ENCODE results near the gene VSTM5. TPM values are rescaled to one million over a fixed set of nuclear protein-coding genes. Genes with fewer than 3 reads are reported as not detected.
A peak's percentile ranks its signal among the peaks of the same experiment; 100 is the strongest.

The VSTM5 gene
- polyA plus RNA-seq, 3 donors = not detected

- Histone ChIP-seq H3K27me3 (ENCODE audit: control insufficient read depth in 2 of 2, insufficient read depth in 2 of 2, low read length in 2 of 2) (peaks cover 0 to 4% of the 10 kb centered on the region in 2 donors), H3K4me1 (ENCODE audit: control insufficient read depth in 1 of 2, insufficient read depth in 2 of 2, low read length in 2 of 2) (no peaks in the 10 kb centered on the region), H3K9me3 (replicated peaks in 1 of 2; ENCODE audit: control insufficient read depth in 1 of 2, insufficient read depth in 1 of 2, low read length in 2 of 2) (no peaks in the 10 kb centered on the region), H4K20me1 (ENCODE audit: insufficient read depth, low read length) (no peaks in the 10 kb centered on the region), H3K4me3 (replicated peaks in 1 of 3; ENCODE audit: low read depth in 2 of 3, low read length in 3 of 3) (no peak overlapping the region), H2AFZ (ENCODE audit: insufficient read depth, low read depth, low read length, poor library complexity, severe bottlenecking) (no peak overlapping the region), H3K79me2 (ENCODE audit: insufficient read depth, low read length) (no peaks in the 10 kb centered on the region), H3K9ac (ENCODE audit: insufficient read depth, low read length, poor library complexity, severe bottlenecking) (no peak overlapping the region), H3K27ac (ENCODE audit: low read depth in 1 of 2, low read length in 2 of 2) (no peak overlapping the region), H3K36me3 (replicated peaks in 1 of 2; ENCODE audit: control insufficient read depth in 1 of 2, insufficient read depth in 2 of 2, low read length in 2 of 2) (no peaks in the 10 kb centered on the region), H3K4me2 (replicated peaks; ENCODE audit: extremely low read depth, low read length, poor library complexity, severe bottlenecking) (no peak overlapping the region)
- H3K4me3 Mint-ChIP-seq = no peak overlapping the region
- WGBS (ENCODE audit: insufficient coverage) = 64% methylated on average over 4 of the region's 7 CpGs
- H3K36me3 Mint-ChIP-seq = no peaks in the 10 kb centered on the region
- H3K27me3 Mint-ChIP-seq (ENCODE audit: low read depth in 3 of 3) = peaks cover 8 to 11% (median 8%) of the 10 kb centered on the region in 3 donors
- no peak for TF ChIP-seq CTCF (IDR thresholded peaks at IDR 0.05)
- no peak for DNase-seq
- H3K27ac Mint-ChIP-seq = peak overlapping the region in 1 of 7 donors; percentile 47
- intact Hi-C loops (cut with micrococcal nuclease) = no loop called here
- peaks cover under 1% of the 10 kb centered on the region for H3K4me1 Mint-ChIP-seq
- H3K9me3 Mint-ChIP-seq = peaks cover 0 to 3% (median 0%) of the 10 kb centered on the region in 7 donors
Measured at GRCh38 chr11:93844568-93844967, 5.8 kb downstream of the VSTM5 start.

- intact Hi-C loops (cut with micrococcal nuclease) = no loop called here
- H3K27ac Mint-ChIP-seq = no peak overlapping the region
- H3K4me3 Mint-ChIP-seq = no peak overlapping the region
- 95% methylated on average over 4 of the region's 5 CpGs for WGBS (ENCODE audit: insufficient coverage)
- H3K27ac ChIP-seq (ENCODE audit: low read depth in 1 of 2, low read length in 2 of 2) = no peak overlapping the region
- no peaks in the 10 kb centered on the region for H3K36me3 ChIP-seq (replicated peaks in 1 of 2; ENCODE audit: control insufficient read depth in 1 of 2, insufficient read depth in 2 of 2, low read length in 2 of 2)
- no peak for DNase-seq
- H3K4me1 Mint-ChIP-seq = no peaks in the 10 kb centered on the region
- TF ChIP-seq CTCF (IDR thresholded peaks at IDR 0.05) = no peak
- no peaks in the 10 kb centered on the region for H3K79me2 ChIP-seq (ENCODE audit: insufficient read depth, low read length)
- H3K27me3 Mint-ChIP-seq (ENCODE audit: low read depth in 3 of 3) = peaks cover 2 to 6% (median 5%) of the 10 kb centered on the region in 3 donors
- H3K9me3 Mint-ChIP-seq = peaks cover 0 to 2% (median 0%) of the 10 kb centered on the region in 7 donors
- H4K20me1 ChIP-seq (ENCODE audit: insufficient read depth, low read length) = no peaks in the 10 kb centered on the region
- no peak overlapping the region for H2AFZ ChIP-seq (ENCODE audit: insufficient read depth, low read depth, low read length, poor library complexity, severe bottlenecking)
- H3K4me3 ChIP-seq (replicated peaks in 1 of 3; ENCODE audit: low read depth in 2 of 3, low read length in 3 of 3) = no peak overlapping the region
- no peak overlapping the region for H3K4me2 ChIP-seq (replicated peaks; ENCODE audit: extremely low read depth, low read length, poor library complexity, severe bottlenecking)
- H3K4me1 ChIP-seq (ENCODE audit: control insufficient read depth in 1 of 2, insufficient read depth in 2 of 2, low read length in 2 of 2) = no peaks in the 10 kb centered on the region
- H3K36me3 Mint-ChIP-seq = no peaks in the 10 kb centered on the region
- no peak overlapping the region for H3K9ac ChIP-seq (ENCODE audit: insufficient read depth, low read length, poor library complexity, severe bottlenecking)
- no peaks in the 10 kb centered on the region for H3K27me3 ChIP-seq (ENCODE audit: control insufficient read depth in 2 of 2, insufficient read depth in 2 of 2, low read length in 2 of 2)
- no peaks in the 10 kb centered on the region for H3K9me3 ChIP-seq (replicated peaks in 1 of 2; ENCODE audit: control insufficient read depth in 1 of 2, insufficient read depth in 1 of 2, low read length in 2 of 2)
Measured at GRCh38 chr11:93843906-93844305, 6.5 kb downstream of the VSTM5 start.
